Bronchial epithelial cell (primary cell): ENCODE measurements around the gene WNT3. TPM values are rescaled to one million over a fixed set of nuclear protein-coding genes. Genes with fewer than 3 reads are reported as not detected.

Source experiments
- DNase-seq: peaks from one replicate; pipeline ENCODE4 v3.0.0-alpha.2; 2010; ENCODE audit warnings: low read depth
- FAIRE-seq: peaks from 2 replicates; lab custom pipeline; 2011; peaks lifted over from hg19 to GRCh38; lab: Jason Lieb, UNC
- H3K27me3 ChIP-seq: 2 replicates; pipeline ENCODE4 v1.5.1; 2011; ENCODE audit warnings: low read length; ENCODE audit not compliant: control insufficient read depth, insufficient read depth
- H3K36me3 ChIP-seq: 2 replicates; pipeline ENCODE4 v1.5.1; 2011; ENCODE audit warnings: low read length; ENCODE audit not compliant: control insufficient read depth, insufficient read depth
- H3K4me3 ChIP-seq: 2 replicates; pipeline ENCODE4 v1.5.1; 2011; ENCODE audit warnings: mild to moderate bottlenecking, low read depth, low read length, control low read depth
- total RNA-seq: library from RNA; depleted of rRNA; stranded (reverse); fragments of >200 nt; gene quantifications from 2 replicates; pipeline ENCODE4 v1.2.1, GENCODE V29; 2014
- TF ChIP-seq, protein P1 (sequence below): IDR thresholded peaks from 2 replicates; pipeline ENCODE4 v1.5.1; 2011; ENCODE audit warnings: mild to moderate bottlenecking, moderate library complexity, low read length, control low read depth, inconsistent platforms; ENCODE audit not compliant: insufficient read depth, severe bottlenecking

Gene WNT3
- total RNA-seq, 1 donor from 2014 or later = 0.79 TPM

DNA sequence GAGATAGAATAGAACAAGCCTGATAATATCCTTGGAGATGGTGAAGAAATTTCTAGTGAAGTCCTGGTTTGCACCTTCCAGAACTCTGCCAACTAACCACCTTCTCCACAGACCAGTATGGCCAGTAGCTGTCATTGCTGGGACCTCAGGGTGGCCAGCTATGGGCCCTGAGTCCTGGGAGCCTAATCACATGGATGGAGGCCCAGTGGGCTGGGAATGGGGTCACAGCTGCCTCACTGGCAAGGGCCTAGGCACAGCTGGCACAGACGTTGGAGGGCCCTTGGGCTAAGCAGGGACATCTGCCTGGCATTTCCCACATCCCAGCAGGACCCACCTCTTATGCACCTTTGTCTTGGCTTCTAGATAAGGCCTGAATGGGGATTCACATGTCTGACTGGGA, 7.6 kb upstream of the WNT3 start:
- no peak for FAIRE-seq
- H3K4me3 ChIP-seq = no peak overlapping the region
- H3K36me3 ChIP-seq = no peaks in the 10 kb centered on the region
- peaks cover 12% of the 10 kb centered on the region for H3K27me3 ChIP-seq
- DNase-seq = no peak
- TF ChIP-seq, protein P1, sequence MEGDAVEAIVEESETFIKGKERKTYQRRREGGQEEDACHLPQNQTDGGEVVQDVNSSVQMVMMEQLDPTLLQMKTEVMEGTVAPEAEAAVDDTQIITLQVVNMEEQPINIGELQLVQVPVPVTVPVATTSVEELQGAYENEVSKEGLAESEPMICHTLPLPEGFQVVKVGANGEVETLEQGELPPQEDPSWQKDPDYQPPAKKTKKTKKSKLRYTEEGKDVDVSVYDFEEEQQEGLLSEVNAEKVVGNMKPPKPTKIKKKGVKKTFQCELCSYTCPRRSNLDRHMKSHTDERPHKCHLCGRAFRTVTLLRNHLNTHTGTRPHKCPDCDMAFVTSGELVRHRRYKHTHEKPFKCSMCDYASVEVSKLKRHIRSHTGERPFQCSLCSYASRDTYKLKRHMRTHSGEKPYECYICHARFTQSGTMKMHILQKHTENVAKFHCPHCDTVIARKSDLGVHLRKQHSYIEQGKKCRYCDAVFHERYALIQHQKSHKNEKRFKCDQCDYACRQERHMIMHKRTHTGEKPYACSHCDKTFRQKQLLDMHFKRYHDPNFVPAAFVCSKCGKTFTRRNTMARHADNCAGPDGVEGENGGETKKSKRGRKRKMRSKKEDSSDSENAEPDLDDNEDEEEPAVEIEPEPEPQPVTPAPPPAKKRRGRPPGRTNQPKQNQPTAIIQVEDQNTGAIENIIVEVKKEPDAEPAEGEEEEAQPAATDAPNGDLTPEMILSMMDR = no peak

DNA sequence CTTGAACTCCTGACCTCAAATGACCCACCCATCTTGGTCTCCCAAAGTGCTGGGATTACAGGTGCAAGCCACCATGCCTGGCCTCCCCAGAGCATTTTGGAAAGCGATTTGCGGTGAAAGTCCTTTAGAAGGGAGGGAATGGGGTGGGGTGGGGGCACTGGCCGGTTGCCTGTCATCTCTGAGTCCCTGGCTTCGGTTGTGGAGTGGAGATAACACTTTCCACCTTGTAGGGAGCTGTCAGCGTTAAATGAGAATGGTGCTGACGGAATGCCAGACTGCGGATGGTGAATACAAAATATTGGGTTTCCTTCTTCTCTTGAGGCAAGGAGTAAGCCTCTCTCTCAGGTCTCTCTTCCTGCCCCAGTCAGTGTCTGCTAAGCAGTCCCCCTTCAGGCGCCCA, 5.2 kb upstream of the WNT3 start:
- FAIRE-seq = no peak
- Histone ChIP-seq H3K36me3 (no peaks in the 10 kb centered on the region), H3K27me3 (peaks cover 35% of the 10 kb centered on the region), H3K4me3 (no peak overlapping the region)
- TF ChIP-seq, protein P1 = no peak
- DNase-seq = no peak

DNA sequence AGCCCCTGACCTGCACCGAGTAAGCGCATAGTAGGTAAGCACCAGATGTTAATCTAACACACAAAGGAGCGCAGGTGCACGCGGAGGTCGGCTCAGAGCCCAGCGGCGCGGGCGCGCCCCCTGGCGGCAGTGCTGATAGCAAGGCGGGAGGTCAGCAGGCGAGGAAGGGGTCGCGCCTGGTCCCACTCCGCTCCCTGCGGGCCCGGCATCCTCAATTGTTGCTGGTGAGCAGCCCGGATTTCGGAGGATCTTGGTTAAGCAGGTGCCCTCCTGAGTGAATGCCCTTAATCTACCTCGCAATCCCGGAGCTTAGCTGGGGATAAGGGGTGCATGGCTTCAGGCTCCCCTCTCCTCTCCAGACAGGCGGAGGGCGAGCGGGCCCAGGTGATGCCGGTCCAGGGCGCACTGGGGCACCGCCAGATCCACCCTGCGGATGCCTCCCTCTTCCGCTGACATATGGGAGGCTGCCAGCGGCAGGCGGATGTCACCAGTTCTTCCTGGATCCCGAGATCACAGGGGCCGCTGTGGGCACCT, 4.0 kb upstream of the WNT3 start:
- H3K4me3 ChIP-seq = no peak overlapping the region
- FAIRE-seq (no peak), DNase-seq (no peak)
- no peaks in the 10 kb centered on the region for H3K36me3 ChIP-seq
- H3K27me3 ChIP-seq = peaks cover 42% of the 10 kb centered on the region
- TF ChIP-seq, protein P1 = peak; percentile 85

DNA sequence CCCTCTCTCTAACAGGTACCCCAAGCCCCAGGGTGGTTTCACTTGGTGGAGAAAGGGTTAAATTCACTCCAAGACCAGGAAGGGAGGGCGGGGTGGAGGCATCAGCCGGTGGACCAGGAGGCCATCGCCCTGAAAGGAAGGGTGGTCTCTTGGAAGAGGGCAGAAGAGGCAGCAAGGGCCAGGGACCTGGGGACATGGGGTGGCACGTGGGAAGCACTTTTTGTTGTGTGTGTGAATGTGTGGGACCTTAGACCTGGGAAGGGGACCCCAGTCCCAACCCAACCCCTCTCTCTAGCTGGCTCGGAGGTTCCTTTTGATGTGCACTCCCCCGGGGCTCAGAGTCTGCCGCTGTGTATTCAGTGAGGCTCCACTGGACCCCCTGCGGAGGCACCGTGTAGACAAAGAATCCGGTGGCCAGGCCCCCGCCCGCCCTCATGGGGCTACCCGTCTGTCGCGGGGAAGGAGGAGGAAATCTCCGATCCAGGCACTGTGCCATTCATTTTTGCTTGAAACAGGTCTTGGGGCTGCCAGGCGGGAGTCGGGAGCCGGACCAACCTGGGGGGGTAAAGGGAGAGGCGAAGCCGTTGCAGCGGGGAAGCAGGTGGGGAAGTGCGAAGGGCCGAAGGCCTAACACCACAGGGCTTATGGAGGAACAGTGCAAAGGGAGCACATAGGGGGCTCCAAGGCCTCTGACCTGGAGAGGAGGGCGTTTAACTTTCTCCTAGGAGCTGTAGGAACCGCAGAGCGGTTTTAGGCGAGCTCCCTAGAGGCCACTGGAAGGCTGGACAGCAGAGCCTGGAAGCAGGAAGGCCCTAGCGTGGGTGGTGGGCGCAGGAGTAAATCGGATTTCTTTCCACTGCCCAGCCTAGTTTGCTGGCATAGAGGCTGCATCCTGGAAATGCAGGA, 3.2 kb upstream of the WNT3 start:
- Histone ChIP-seq H3K36me3 (no peaks in the 10 kb centered on the region), H3K27me3 (peaks cover 44% of the 10 kb centered on the region), H3K4me3 (no peak overlapping the region)
- FAIRE-seq = no peak
- no peak for DNase-seq
- TF ChIP-seq, protein P1 = no peak

DNA sequence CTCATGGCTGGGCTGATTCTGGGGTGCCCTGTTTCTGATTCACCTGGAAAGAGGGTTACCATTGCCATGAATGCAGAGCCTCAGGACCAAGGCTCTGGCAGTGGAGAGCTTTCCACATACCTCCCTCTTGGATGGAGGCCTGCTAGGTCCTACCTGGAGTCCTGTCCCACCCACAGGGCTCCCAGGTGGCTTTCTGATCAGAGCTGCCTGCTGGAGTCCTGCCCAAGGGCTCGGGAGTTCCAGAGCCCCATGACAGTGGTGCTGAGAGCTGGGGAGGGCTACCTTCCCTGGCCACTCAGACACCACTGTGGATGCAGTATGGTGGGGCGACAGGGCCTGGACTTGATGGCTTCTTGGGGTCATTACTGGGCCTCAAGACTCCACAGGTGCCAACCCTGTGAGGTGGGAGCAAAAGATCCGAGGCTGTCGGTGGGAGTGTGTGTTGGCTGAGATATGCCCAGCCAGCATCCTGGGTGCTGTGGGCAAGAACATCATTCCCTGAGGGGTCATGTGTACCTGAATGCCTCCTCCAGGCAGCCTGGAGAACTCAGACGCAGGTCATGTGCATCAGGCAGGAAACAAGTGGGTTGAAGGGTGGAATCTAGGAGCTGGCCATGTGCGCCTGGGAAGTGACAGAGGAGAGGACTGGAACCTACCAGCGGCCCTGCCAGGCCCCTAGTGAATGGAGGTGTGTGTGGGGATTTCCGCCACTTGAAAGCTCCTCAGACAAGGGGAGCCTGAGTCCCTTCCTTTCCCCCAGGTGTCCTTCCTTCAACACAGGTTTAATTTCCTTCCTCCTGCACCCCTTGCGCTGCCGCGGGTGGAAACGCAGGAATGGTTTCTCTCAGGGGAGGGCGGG, 2.3 kb upstream of the WNT3 start:
- DNase-seq (no peak), FAIRE-seq (no peak)
- Histone ChIP-seq H3K4me3 (no peak overlapping the region), H3K36me3 (no peaks in the 10 kb centered on the region), H3K27me3 (peaks cover 49% of the 10 kb centered on the region)
- TF ChIP-seq, protein P1 = no peak
